ENCODE measurements around the gene GALNT18. TPM values are rescaled to one million over a fixed set of nuclear protein-coding genes. Genes with fewer than 3 reads are reported as not detected.

Gene GALNT18
- polyA plus RNA-seq, 1 donor (not counting 4 experiments of a cell fraction or from before 2014, with no cell fraction given), result 27.2 TPM

GRCh38 chr11:11379661-11380060, 242.1 kb downstream of the GALNT18 start:
- FAIRE-seq, result no peak
- no peaks in the 10 kb centered on the region for H3K27me3 ChIP-seq (ENCODE audit: control insufficient read depth, extremely low read depth, insufficient read depth, low read length)
- no peak overlapping the region for H3K9ac ChIP-seq (ENCODE audit: control insufficient read depth, extremely low read depth, insufficient read depth, low read length)

GRCh38 chr11:11378184-11378940, 243.4 kb downstream of the GALNT18 start:
- H3K4me2 ChIP-seq (ENCODE audit: control insufficient read depth, extremely low read depth, insufficient read depth, low read depth, low read length), result no peak overlapping the region
- dilution Hi-C loops (cut with MboI; ENCODE audit: extremely low pct_ligation_motif_present, low sequenced_read_pairs), result no loop called here
- DNase-seq (ENCODE audit: low read depth, low spot score), result no peak
- no peak overlapping the region for H3K27ac ChIP-seq (ENCODE audit: control insufficient read depth, insufficient read depth, low read length)
- no peaks in the 10 kb centered on the region for H3K79me2 ChIP-seq (ENCODE audit: control insufficient read depth, insufficient read depth, low read length)
- TF ChIP-seq EZH2 (IDR thresholded peaks at IDR 0.05; ENCODE audit: low read length), result no peak
- no peak for TF ChIP-seq CTCF (optimal IDR thresholded peaks at IDR 0.05 in 1 of 3, IDR thresholded peaks at IDR 0.05 in 1 of 3, conservative IDR thresholded peaks at IDR 0.05 in 1 of 3; ENCODE audit: extremely low read depth in 1 of 3, insufficient read depth in 2 of 3, low read length in 3 of 3)
- H3K4me1 ChIP-seq (ENCODE audit: control insufficient read depth, extremely low read depth, insufficient read depth, low read length), result no peaks in the 10 kb centered on the region
- H2AFZ ChIP-seq (ENCODE audit: control insufficient read depth, low read length), result no peak overlapping the region
- peaks cover 3 to 5% of the 10 kb centered on the region in 2 experiments for H3K36me3 ChIP-seq (ENCODE audit: control insufficient read depth in 2 of 2, extremely low read depth in 1 of 2, insufficient read depth in 2 of 2, low read length in 2 of 2)
- H3K9me1 ChIP-seq (ENCODE audit: control insufficient read depth, extremely low read depth, insufficient read depth, low read length), result no peaks in the 10 kb centered on the region
- no peaks in the 10 kb centered on the region for H3K27me3 ChIP-seq (ENCODE audit: control insufficient read depth, extremely low read depth, insufficient read depth, low read length)
- H3K4me3 ChIP-seq (ENCODE audit: control insufficient read depth in 2 of 3, extremely low read depth in 1 of 3, insufficient read depth in 2 of 3, low read depth in 1 of 3, low read length in 3 of 3), result no peak overlapping the region
- no peak for FAIRE-seq
- H4K20me1 ChIP-seq (ENCODE audit: control insufficient read depth, extremely low read depth, insufficient read depth, low read length), result peaks cover 2% of the 10 kb centered on the region
- H3K9ac ChIP-seq (ENCODE audit: control insufficient read depth, extremely low read depth, insufficient read depth, low read length), result no peak overlapping the region
- H3K9me3 ChIP-seq (ENCODE audit: control insufficient read depth, low read depth, low read length), result no peaks in the 10 kb centered on the region

More at GRCh38 chr11:11379661-11380060, 242.1 kb downstream of the GALNT18 start:
- H3K36me3 ChIP-seq (ENCODE audit: control insufficient read depth in 2 of 2, extremely low read depth in 1 of 2, insufficient read depth in 2 of 2, low read length in 2 of 2), result peaks cover 0 to 5% of the 10 kb centered on the region in 2 experiments
- no peak for DNase-seq (ENCODE audit: low read depth, low spot score)
- no peaks in the 10 kb centered on the region for H3K4me1 ChIP-seq (ENCODE audit: control insufficient read depth, extremely low read depth, insufficient read depth, low read length)
- no peaks in the 10 kb centered on the region for H3K9me3 ChIP-seq (ENCODE audit: control insufficient read depth, low read depth, low read length)
- H3K27ac ChIP-seq (ENCODE audit: control insufficient read depth, insufficient read depth, low read length), result no peak overlapping the region
- no peak overlapping the region for H3K4me3 ChIP-seq (ENCODE audit: control insufficient read depth in 2 of 3, extremely low read depth in 1 of 3, insufficient read depth in 2 of 3, low read depth in 1 of 3, low read length in 3 of 3)
- H3K9me1 ChIP-seq (ENCODE audit: control insufficient read depth, extremely low read depth, insufficient read depth, low read length), result no peaks in the 10 kb centered on the region
- H3K4me2 ChIP-seq (ENCODE audit: control insufficient read depth, extremely low read depth, insufficient read depth, low read depth, low read length), result no peak overlapping the region
- dilution Hi-C loops (cut with MboI; ENCODE audit: extremely low pct_ligation_motif_present, low sequenced_read_pairs), result no loop called here
- H2AFZ ChIP-seq (ENCODE audit: control insufficient read depth, low read length), result no peak overlapping the region
- no peak for TF ChIP-seq EZH2 (IDR thresholded peaks at IDR 0.05; ENCODE audit: low read length)
- no peak for TF ChIP-seq CTCF (optimal IDR thresholded peaks at IDR 0.05 in 1 of 3, IDR thresholded peaks at IDR 0.05 in 1 of 3, conservative IDR thresholded peaks at IDR 0.05 in 1 of 3; ENCODE audit: extremely low read depth in 1 of 3, insufficient read depth in 2 of 3, low read length in 3 of 3)
- peaks cover 2% of the 10 kb centered on the region for H4K20me1 ChIP-seq (ENCODE audit: control insufficient read depth, extremely low read depth, insufficient read depth, low read length)
- H3K79me2 ChIP-seq (ENCODE audit: control insufficient read depth, insufficient read depth, low read length), result no peaks in the 10 kb centered on the region

All from keratinocyte (primary cell).